ENCODE results near the gene TBKBP1. TPM values are rescaled to one million over a fixed set of nuclear protein-coding genes. Genes with fewer than 3 reads are reported as not detected.

TBKBP1 gene
- total RNA-seq, 1 donor from 2014 or later: 21.7 TPM

DNA sequence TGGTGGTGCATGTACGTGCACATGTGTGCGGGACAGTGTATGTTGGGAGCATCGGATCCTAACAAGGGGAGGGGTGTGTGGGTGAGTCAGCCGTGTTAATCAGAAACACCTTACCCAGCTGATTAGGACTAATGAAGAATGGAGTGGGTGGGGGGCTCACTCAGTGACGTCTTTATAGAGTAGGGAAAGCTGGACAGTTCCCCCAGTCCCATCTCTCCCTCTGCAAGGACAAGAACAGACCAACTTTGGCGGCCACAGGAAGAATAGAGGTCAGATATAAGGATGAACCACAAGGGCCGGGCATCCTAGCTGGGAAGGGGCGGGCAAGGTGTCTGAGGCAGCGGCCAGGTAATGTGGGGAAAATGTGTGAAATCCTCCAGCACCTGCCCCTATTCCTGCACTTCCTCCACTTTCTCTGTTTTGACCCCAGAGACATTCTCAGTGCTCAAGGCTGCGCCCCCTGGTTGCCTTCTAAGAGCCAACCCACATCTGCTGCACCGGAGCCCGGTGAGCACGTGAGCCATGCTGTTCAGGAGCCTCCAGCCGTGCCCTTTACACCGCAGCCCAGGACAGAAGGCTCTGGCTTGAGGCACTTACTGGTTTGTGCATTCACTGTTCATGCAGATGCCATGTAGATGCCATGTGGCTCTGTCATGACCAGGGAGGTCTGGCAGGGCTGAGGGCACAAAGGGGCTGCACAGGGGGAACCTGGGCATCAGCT is 20.2 kb downstream of the TBKBP1 start:
- no peak for DNase-seq (ENCODE audit: low spot score)

DNA sequence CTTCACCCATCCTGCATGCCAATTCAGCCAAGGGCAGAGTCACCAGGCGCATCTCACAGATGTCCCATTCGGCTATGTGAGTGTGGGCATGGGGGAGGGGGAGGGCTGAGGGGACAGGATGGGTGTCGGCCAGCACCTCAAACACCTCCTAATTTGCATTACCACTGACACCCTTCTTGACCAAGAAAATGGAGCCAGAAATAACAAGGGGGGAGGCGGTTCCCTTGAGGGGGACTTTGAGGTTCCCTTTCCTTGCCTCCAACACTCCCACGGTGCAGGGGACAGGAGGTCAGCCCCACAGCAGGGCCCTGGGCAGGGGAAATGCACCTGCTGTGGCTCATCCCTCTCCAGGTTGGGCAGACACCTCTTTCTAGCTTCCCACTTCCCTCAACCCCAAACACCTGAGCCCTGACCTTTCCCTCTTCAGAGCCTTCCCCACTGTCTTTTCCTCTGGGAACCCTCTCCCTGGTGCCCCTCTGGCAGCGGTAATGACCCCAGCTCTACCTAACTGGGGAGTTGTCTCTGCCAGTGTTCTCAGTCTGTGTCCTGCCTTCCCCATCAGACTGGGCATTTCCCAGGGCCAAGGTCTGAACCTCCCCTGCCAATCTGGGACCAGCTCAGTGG is 20.9 kb downstream of the TBKBP1 start:
- DNase-seq (ENCODE audit: low spot score): no peak

GRCh38 chr17:47715669-47716325 is 21.8 kb downstream of the TBKBP1 start:
- DNase-seq (ENCODE audit: low spot score): no peak

DNA sequence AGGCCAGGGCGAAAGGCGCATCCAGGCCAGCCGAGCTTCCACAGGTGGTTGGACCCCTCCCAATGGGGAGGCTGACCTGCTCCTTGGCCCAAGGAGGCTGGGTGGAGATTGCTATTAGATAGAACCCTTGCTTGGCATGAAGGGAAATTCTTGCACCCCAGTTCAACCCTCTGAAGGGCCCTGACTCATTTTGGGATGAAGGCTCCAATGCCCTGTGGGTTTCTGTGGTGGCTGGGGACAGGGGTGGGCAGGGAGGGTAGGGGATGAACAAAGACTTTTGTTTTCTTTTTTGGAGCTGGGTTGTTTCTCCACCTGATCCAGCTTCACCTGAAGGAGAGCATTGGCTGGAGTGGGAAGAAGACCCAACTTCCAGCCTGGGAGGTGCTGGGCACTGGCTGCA is 22.4 kb downstream of the TBKBP1 start:
- no peak for DNase-seq (ENCODE audit: low spot score)

- no peak for DNase-seq (ENCODE audit: low spot score)
Observed at GRCh38 chr17:47717261-47717697, 23.3 kb downstream of the TBKBP1 start.

- DNase-seq (ENCODE audit: low spot score): no peak
Observed at GRCh38 chr17:47717979-47718621, 24.1 kb downstream of the TBKBP1 start.

DNA sequence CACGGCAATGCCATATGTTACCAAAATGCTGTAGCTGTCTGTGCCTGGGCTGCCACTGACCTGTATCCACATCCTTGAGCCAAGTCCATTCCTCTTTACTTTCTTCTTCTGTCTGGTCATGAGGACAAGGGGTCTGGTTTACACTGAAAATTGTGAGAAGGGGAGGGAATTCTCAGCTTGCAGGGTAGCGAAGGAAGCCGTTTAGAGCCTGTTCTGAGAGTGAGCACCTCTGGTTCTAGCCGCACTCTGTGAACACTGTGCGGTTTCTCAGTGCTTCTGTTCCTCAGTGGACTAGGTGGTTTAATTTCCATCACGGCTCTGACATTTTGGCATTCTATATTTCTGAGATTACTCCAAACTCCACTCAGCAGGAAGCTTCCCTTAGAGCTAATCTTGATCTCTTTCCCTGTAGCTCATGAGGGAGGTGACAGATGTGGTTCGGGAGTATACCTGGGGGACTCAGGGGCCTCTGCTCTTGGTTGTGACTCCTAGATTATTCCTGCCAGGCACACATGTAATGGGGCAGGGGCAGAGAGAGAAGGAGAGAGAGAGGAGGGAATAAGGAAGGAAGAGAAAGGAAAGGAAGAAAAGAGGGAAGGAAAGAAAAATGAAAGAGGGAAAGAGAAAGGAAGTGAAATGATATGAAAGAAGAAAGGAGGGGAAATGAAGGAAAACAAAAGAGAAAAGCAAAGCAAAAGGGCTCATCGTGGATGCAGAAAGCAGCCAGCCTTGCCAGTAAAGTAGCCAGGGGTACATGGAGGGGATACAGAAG is 24.9 kb downstream of the TBKBP1 start:
- DNase-seq (ENCODE audit: low spot score): no peak

DNA sequence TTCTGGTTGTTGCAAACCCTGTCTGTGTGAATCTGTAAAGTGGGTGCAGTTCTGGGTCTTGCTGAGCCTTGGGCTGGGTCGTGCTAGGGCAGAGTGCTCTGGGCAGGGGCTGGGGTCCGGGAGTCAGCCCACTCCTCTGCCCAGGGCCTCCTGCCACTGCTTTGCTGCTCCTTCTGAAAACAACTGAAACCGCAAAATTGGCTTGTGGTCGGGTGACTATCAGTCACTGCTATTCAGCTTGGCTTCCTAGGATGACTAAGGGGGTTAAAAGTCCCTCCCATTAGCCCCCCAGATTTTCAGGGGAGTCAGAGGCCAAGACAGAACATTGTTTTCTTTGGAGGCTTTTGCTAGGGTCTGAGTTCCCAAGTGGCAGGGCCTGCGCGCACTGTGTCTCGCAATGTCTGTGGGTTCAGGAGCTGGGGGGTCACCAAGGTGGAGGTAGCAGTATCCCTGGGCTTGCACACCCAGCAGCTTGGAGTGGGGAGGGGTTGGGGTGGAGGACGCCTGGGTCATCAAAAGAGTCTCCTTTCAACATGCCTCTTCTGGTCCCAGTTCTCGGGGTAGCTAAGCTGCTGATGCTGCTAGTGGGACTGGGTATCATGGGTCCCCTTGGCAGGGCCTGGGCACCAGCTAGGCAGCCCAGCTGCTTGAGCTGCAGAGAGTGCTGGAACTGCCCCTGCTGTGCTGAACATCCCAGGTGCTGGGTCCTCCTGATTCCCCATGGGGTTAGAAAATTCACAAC is 25.6 kb downstream of the TBKBP1 start:
- DNase-seq (ENCODE audit: low spot score): no peak

DNA sequence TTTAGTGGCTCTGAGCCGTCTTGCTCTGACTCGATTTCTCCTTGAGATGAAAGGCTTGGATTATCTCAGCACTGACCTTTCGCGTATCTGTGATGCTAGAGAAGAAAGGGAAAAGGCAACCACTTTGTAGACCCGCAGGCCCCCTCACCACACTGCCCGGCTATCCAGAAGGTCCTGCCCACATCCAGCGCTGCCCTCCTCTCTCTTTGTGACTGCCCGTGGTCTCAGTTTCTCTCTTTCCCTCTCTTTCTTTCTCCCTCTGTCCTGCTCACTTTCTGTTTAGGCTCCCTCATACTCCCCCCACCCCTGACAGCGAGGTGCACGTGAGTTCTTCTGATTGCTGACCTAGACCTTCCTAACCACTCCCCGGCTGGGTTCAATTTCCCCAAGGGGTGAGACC is 26.2 kb downstream of the TBKBP1 start:
- DNase-seq (ENCODE audit: low spot score): no peak

DNA sequence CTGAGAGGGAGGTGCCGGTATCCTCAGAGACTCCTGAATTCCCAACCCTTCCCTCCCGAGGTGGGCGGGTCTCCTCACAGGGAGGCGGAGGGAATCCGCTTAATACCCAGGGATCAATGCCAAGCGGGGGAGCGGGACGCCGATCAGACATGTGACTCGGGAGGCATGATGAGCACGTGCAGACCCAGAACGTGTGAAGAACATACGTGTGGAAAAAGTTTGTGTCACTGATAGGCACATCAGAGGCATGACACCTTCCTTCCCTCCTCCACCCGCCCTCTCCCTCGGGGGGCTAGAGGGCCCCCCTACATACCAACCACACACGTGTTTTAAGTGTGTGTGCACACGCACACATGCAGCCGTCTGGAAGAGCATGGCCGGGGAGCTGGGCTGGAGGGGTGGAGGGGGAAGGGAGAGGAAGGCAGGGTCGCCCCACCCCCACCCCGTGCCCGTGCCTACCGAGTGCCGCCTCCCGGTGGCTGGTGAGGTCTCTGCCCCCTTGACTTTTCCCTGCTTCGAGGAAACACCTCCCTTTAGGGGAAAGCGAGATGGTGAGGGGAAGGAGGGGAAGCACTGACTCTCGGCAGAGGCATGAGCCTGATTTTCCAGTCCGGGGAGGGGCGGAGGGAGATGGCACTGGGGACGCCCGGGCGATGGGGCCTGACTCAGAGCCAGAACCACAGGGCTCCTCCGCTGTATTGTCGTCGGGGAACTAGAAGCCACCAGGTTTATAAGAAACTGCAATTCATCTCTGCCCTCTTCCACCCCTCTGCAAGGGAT is 27.0 kb downstream of the TBKBP1 start:
- DNase-seq (ENCODE audit: low spot score): no peak

- DNase-seq (ENCODE audit: low spot score): no peak
Observed at GRCh38 chr17:47721725-47722124, 27.8 kb downstream of the TBKBP1 start.

DNA sequence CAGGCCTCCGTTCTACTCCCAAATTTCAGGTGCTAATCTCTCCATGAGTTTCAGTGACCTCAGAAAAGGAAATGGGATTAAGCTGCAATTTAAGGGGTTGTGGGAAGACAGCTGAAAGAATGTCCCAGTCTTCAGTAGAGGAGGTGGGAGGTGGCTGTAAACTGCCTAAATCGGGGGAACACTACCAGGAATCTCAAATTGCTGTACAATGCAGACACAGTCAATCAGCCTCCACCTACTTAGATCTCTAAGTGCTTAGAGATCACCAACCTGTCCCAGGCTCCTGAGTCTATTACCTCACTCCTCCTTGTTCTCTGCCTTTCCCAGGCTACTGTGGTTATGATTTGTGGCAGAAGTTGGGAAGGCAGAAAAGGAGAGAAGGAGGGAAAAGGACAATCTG is 30.7 kb downstream of the TBKBP1 start:
- DNase-seq (ENCODE audit: low spot score): no peak

GRCh38 chr17:47725446-47726111 is 31.6 kb downstream of the TBKBP1 start:
- no peak for DNase-seq (ENCODE audit: low spot score)

- no peak for DNase-seq (ENCODE audit: low spot score)
Observed at GRCh38 chr17:47726796-47727703, 33.1 kb downstream of the TBKBP1 start.

DNA sequence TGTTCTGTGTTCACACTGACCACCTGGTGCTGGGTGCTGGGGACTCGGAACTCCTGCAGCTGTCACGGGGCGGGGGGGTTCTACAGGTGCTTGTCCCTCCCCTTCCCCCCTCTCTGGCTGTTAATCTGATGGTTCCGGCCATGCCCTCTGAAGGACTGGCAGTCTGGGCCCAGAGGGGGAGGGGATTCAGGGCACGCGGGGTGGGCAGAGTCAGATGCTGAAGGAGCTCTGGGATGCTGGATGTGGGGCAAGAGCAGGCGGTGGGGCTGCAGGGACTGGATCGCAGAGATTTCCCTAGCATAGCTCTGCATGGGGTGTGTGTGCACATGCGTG is 33.7 kb downstream of the TBKBP1 start:
- DNase-seq (ENCODE audit: low spot score): no peak

- no peak for DNase-seq (ENCODE audit: low spot score)
Observed at GRCh38 chr17:47728214-47728877, 34.4 kb downstream of the TBKBP1 start.

DNA sequence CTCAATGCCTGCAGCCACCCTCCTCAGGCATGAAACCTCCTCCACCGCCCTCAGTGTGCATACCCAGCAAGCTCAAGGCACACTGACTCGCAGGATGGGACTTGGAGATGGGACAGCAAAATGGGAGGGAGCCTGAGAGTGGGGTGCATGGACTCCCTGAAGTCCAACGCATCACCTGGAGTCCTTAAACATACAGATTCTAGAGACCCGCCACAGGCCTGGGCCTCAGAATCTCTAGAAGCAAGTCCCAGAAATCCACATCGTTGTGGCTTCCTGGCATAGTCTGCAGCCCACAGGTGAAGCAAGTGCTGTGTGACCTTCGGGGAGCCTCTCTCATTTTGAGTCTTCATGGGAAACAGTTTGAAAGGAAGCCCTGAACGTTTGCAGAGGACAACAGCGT is 35.5 kb downstream of the TBKBP1 start:
- no peak for DNase-seq (ENCODE audit: low spot score)

GRCh38 chr17:47730681-47731080 is 36.7 kb downstream of the TBKBP1 start:
- DNase-seq (ENCODE audit: low spot score): no peak
